Transverse colon (tissue), 4 donors: ENCODE results near the gene SMYD3. TPM values are rescaled to one million over a fixed set of nuclear protein-coding genes. Genes with fewer than 3 reads are reported as not detected.

ENCODE experiments used
- DNase-seq: peaks from one replicate; pipeline ENCODE4 v3.0.0-alpha.2; 2019
- H3K27ac ChIP-seq, 4 donors: fragments of 200-600 bp; sonication (generic); 2 replicates each; pipeline ENCODE4 v1.5.1; 2016 to 2018; ENCODE audit warnings: inconsistent platforms in 4 of 4
- H3K27me3 ChIP-seq: fragments of 200-600 bp; sonication (generic); 2 replicates; pipeline ENCODE4 v1.5.1; 2017; ENCODE audit warnings: inconsistent platforms
- H3K36me3 ChIP-seq, 4 donors: fragments of 200-600 bp; sonication (generic); 2 replicates each; pipeline ENCODE4 v1.5.1; 2017 to 2019; ENCODE audit warnings: inconsistent platforms in 4 of 4
- H3K4me1 ChIP-seq, 4 donors: fragments of 200-600 bp; sonication (generic); 2 replicates each; pipeline ENCODE4 v1.5.1; 2017 to 2020; ENCODE audit warnings: inconsistent platforms in 4 of 4
- H3K4me3 ChIP-seq, 4 donors: fragments of 200-600 bp; sonication (generic); 1 replicate in 1 of 4; 2 replicates in 3 of 4; pipeline versions ENCODE4 v1.5.1 to v1.6.1; 2017 to 2019; ENCODE audit warnings: inconsistent platforms in 4 of 4
- H3K9me3 ChIP-seq, 2 donors: fragments of 200-600 bp; sonication (generic); 2 replicates each; pipeline ENCODE4 v1.5.1; 2017 to 2019; ENCODE audit warnings: inconsistent platforms in 2 of 2
- CTCF ChIP-seq, 5 experiments: fragments of 200-600 bp in 3 of 5; fragments of 450-650 bp in 2 of 5; sonication (generic) in 3 of 5; IDR thresholded peaks; 1 replicate in 2 of 5; 2 replicates in 3 of 5; pipeline ENCODE4 v1.5.1; 2016 to 2017; ENCODE audit warnings: antibody characterized with exemption in 5 of 5, inconsistent platforms in 3 of 5, mild to moderate bottlenecking in 2 of 5, moderate library complexity in 1 of 5
- EP300 ChIP-seq: sonication (generic); formaldehyde crosslinking; IDR thresholded peaks from one replicate; pipeline ENCODE4 v1.6.1; 2017; ENCODE audit warnings: antibody characterized with exemption, low read depth
- POLR2A ChIP-seq: fragments of 450-650 bp; IDR thresholded peaks from one replicate; pipeline ENCODE4 v1.6.1; 2016; ENCODE audit warnings: antibody characterized with exemption, mild to moderate bottlenecking, moderate library complexity
- POLR2AphosphoS5 ChIP-seq, 3 donors: sonication (generic); formaldehyde crosslinking; IDR thresholded peaks; one replicate each; pipeline ENCODE4 v1.6.1; 2016; ENCODE audit warnings: antibody characterized with exemption in 3 of 3
- WGBS, 2 donors: methylation state at CpG; one replicate each; pipeline ENCODE4 v1.1.5; 2018; ENCODE audit warnings: low coverage in 1 of 2; 5-methylcytosine and 5-hydroxymethylcytosine counted together
- in situ Hi-C, 4 donors: fragments of 200-750 bp; cut with MboI; loops; one replicate each; pipeline versions ENCODE4 v1.15.0 to v1.15.1; 2017; ENCODE audit warnings: low sequenced_read_pairs in 3 of 4, low pct_ligation_motif_present in 1 of 4, low pct_unique_long_range_greater_than_20kb in 1 of 4
- intact Hi-C: fragments of 100-400 bp; cut with DNase I; formaldehyde crosslinking; loops from one replicate; pipeline ENCODE4 v1.15.1; 2023; ENCODE audit warnings: low total_unique reads
- total RNA-seq, 4 donors: library from RNA; depleted of rRNA; stranded (reverse); fragments of >200 nt; gene quantifications; one replicate each; pipeline ENCODE4 v1.1.0, GENCODE V29; 2016

SMYD3 gene
- total RNA-seq, 4 donors from 2014 or later: 10.5 to 31.3 (median 25.8) TPM

- no peak for TF ChIP-seq CTCF (IDR thresholded peaks at IDR 0.05)
- in situ Hi-C loops: no loop called here
- H3K9me3 ChIP-seq: peaks cover 8% of the 10 kb centered on the region in 2 donors
- WGBS, 2 donors: 65 to 82% methylated on average over 4 of the region's 4 CpGs
- no peak overlapping the region for H3K27ac ChIP-seq
- DNase-seq: no peak
- H3K27me3 ChIP-seq: no peaks in the 10 kb centered on the region
- intact Hi-C loops: no loop called here
- no peaks in the 10 kb centered on the region for H3K4me1 ChIP-seq
- H3K4me3 ChIP-seq: no peak overlapping the region
- H3K36me3 ChIP-seq: no peaks in the 10 kb centered on the region
Observed at GRCh38 chr1:246526380-246526779, 19.3 kb upstream of the SMYD3 start.

GRCh38 chr1:246519514-246519913 is 12.4 kb upstream of the SMYD3 start:
- intact Hi-C loops (no loop called here), in situ Hi-C loops (no loop called here)
- no peak for TF ChIP-seq CTCF (IDR thresholded peaks at IDR 0.05)
- TF ChIP-seq EP300: no peak
- TF ChIP-seq POLR2A: no peak
- no peak for TF ChIP-seq POLR2AphosphoS5 (IDR thresholded peaks at IDR 0.05)

GRCh38 chr1:246518456-246519205 is 11.6 kb upstream of the SMYD3 start:
- in situ Hi-C loops (no loop called here), intact Hi-C loops (no loop called here)
- Histone ChIP-seq H3K27me3 (no peaks in the 10 kb centered on the region), H3K4me3 (no peak overlapping the region), H3K36me3 (no peaks in the 10 kb centered on the region), H3K9me3 (peaks cover 26 to 27% of the 10 kb centered on the region in 2 donors), H3K4me1 (no peaks in the 10 kb centered on the region), H3K27ac (no peak overlapping the region)
- TF ChIP-seq POLR2A: no peak
- no peak for TF ChIP-seq EP300
- DNase-seq: no peak
- 91% methylated on average over 17 of the region's 17 CpGs; no CpG with 5 or more reads in 1 of the 2 donors for WGBS, 2 donors

More at GRCh38 chr1:246519514-246519913, 12.4 kb upstream of the SMYD3 start:
- Histone ChIP-seq H3K27ac (no peak overlapping the region), H3K9me3 (peaks cover 21 to 23% of the 10 kb centered on the region in 2 donors), H3K4me3 (no peak overlapping the region), H3K27me3 (no peaks in the 10 kb centered on the region), H3K36me3 (no peaks in the 10 kb centered on the region), H3K4me1 (no peaks in the 10 kb centered on the region)
- DNase-seq: no peak
- 88% methylated on average over 1 of the region's 1 CpG; no CpG with 5 or more reads in 1 of the 2 donors for WGBS, 2 donors

GRCh38 chr1:246517391-246517790 is 10.3 kb upstream of the SMYD3 start:
- no peaks in the 10 kb centered on the region for H3K27me3 ChIP-seq
- peaks cover 26 to 27% of the 10 kb centered on the region in 2 donors for H3K9me3 ChIP-seq
- WGBS, 2 donors: 97% methylated on average over 6 of the region's 7 CpGs; no CpG with 5 or more reads in 1 of the 2 donors

More at GRCh38 chr1:246517391-246517790, 10.3 kb upstream of the SMYD3 start:
- H3K4me1 ChIP-seq: no peaks in the 10 kb centered on the region
- no peak overlapping the region for H3K4me3 ChIP-seq
- DNase-seq: no peak
- in situ Hi-C loops (no loop called here), intact Hi-C loops (no loop called here)
- no peaks in the 10 kb centered on the region for H3K36me3 ChIP-seq
- TF ChIP-seq POLR2AphosphoS5 (IDR thresholded peaks at IDR 0.05) (no peak), POLR2A (no peak), CTCF (IDR thresholded peaks at IDR 0.05) (no peak), EP300 (no peak)
- no peak overlapping the region for H3K27ac ChIP-seq
